Fibroblast of lung (primary cell): Measurements from ENCODE around the gene ACTG1. TPM values are rescaled to one million over a fixed set of nuclear protein-coding genes. Genes with fewer than 3 reads are reported as not detected.

ENCODE experiments used
- DNase-seq, 2 donors: peaks; one replicate each; pipeline versions ENCODE4 v3.0.0 to v3.0.0-alpha.2; 2010; ENCODE audit warnings: low read depth in 2 of 2
- H2AFZ ChIP-seq: 2 replicates; pipeline ENCODE4 v1.5.1; 2012; ENCODE audit warnings: low read length, control low read depth, inconsistent platforms
- H3K27ac ChIP-seq: 2 replicates; pipeline ENCODE4 v1.5.1; 2011; ENCODE audit warnings: low read length, control low read depth; ENCODE audit not compliant: insufficient read depth
- H3K27me3 ChIP-seq: 2 replicates; pipeline ENCODE4 v1.5.1; 2011; ENCODE audit warnings: mild to moderate bottlenecking, low read length; ENCODE audit not compliant: control insufficient read depth, insufficient read depth
- H3K36me3 ChIP-seq: 2 replicates; pipeline ENCODE4 v1.5.1; 2011; ENCODE audit warnings: low read length; ENCODE audit not compliant: control insufficient read depth, insufficient read depth
- H3K4me1 ChIP-seq: 2 replicates; pipeline ENCODE4 v1.5.1; 2011; ENCODE audit warnings: low read length; ENCODE audit not compliant: control insufficient read depth, insufficient read depth; ENCODE audit errors: extremely low read depth
- H3K4me2 ChIP-seq: 2 replicates; pipeline ENCODE4 v1.5.1; 2011; ENCODE audit warnings: low read length, control low read depth; ENCODE audit not compliant: insufficient read depth; ENCODE audit errors: extremely low read depth
- H3K4me3 ChIP-seq, 4 experiments: fragments of 200-600 bp in 1 of 4; sonication (generic) in 1 of 4; replicated peaks in 1 of 4; 2 replicates each; pipeline ENCODE4 v1.5.1; 2011 to 2016; ENCODE audit warnings: low read length in 4 of 4, low read depth in 3 of 4, mild to moderate bottlenecking in 3 of 4, control low read depth in 2 of 4, inconsistent platforms in 1 of 4, mixed read lengths in 1 of 4; ENCODE audit not compliant: insufficient read depth in 1 of 4; ENCODE audit errors: control extremely low read depth in 1 of 4
- H3K79me2 ChIP-seq: 2 replicates; pipeline ENCODE4 v1.5.1; 2012; ENCODE audit warnings: mild to moderate bottlenecking, low read length, inconsistent platforms; ENCODE audit not compliant: control insufficient read depth, insufficient read depth
- H3K9ac ChIP-seq: 2 replicates; pipeline ENCODE4 v1.5.1; 2011; ENCODE audit warnings: mild to moderate bottlenecking, low read length, control low read depth; ENCODE audit not compliant: insufficient read depth
- H3K9me3 ChIP-seq: 2 replicates; pipeline ENCODE4 v1.5.1; 2012; ENCODE audit warnings: low read depth, low read length; ENCODE audit not compliant: control insufficient read depth, insufficient read depth
- H4K20me1 ChIP-seq: 2 replicates; pipeline ENCODE4 v1.5.1; 2011; ENCODE audit warnings: low read length; ENCODE audit not compliant: control insufficient read depth, insufficient read depth; ENCODE audit errors: extremely low read depth
- CTCF ChIP-seq, 2 donors: IDR thresholded peaks in 1 of 2; conservative IDR thresholded peaks in 1 of 2; 1 replicate in 1 of 2; 2 replicates in 1 of 2; pipeline ENCODE4 v1.5.1; 2011 to 2012; ENCODE audit warnings: low read length in 2 of 2, control low read depth in 1 of 2, inconsistent platforms in 1 of 2, low read depth in 1 of 2, mild to moderate bottlenecking in 1 of 2
- EZH2 ChIP-seq: IDR thresholded peaks from 2 replicates; pipeline ENCODE4 v1.5.1; 2012; ENCODE audit warnings: low read length, control low read depth, mild to moderate bottlenecking; ENCODE audit errors: missing control alignments
- polyA plus RNA-seq, 2 donors: library from polyadenylated mRNA; depleted of rRNA in 1 of 2; stranded (reverse) in 1 of 2; unstranded in 1 of 2; fragments of >200 nt; gene quantifications; 2 replicates each; pipeline ENCODE4 v1.2.1, GENCODE V29; 2011 to 2012; ENCODE audit warnings: missing spikeins in 1 of 2
- total RNA-seq: library from RNA; depleted of rRNA; stranded (reverse); fragments of >200 nt; gene quantifications from 2 replicates; pipeline ENCODE4 v1.2.1, GENCODE V29; 2014

The ACTG1 gene
- total and polyA plus RNA-seq, 2 donors (not counting 1 experiment from before 2014, with no cell fraction given) = 5,538 to 8,446 TPM

GRCh38 chr17:81515530-81516041, 3.0 kb upstream of the ACTG1 start:
- H3K4me1 ChIP-seq = peaks cover 18% of the 10 kb centered on the region
- peaks cover 48% of the 10 kb centered on the region for H3K79me2 ChIP-seq
- H3K27ac ChIP-seq = peak overlapping the region; percentile 87
- H3K36me3 ChIP-seq = peaks cover 17% of the 10 kb centered on the region
- no peak overlapping the region for H2AFZ ChIP-seq
- H3K4me3 ChIP-seq = peak overlapping the region; percentile 57 to 82 (median 68)
- H3K9ac ChIP-seq = peak overlapping the region; percentile 80
- H3K27me3 ChIP-seq = no peaks in the 10 kb centered on the region
- H3K4me2 ChIP-seq = peak overlapping the region; percentile 91
- no peak for TF ChIP-seq CTCF (conservative IDR thresholded peaks at IDR 0.05 in 1 of 2, IDR thresholded peaks at IDR 0.05 in 1 of 2; ENCODE audit: low read depth in 1 of 2, low read length in 2 of 2)
- no peak for TF ChIP-seq EZH2
- no peaks in the 10 kb centered on the region for H3K9me3 ChIP-seq
- DNase-seq = no peak
- H4K20me1 ChIP-seq = peaks cover 2% of the 10 kb centered on the region

- TF ChIP-seq EZH2 (no peak), CTCF (conservative IDR thresholded peaks at IDR 0.05 in 1 of 2, IDR thresholded peaks at IDR 0.05 in 1 of 2; ENCODE audit: low read depth in 1 of 2, low read length in 2 of 2) (no peak)
- Histone ChIP-seq H3K27me3 (no peaks in the 10 kb centered on the region), H2AFZ (no peak overlapping the region), H3K9me3 (no peaks in the 10 kb centered on the region), H3K9ac (peak overlapping the region; percentile 80), H3K27ac (peak overlapping the region; percentile 87), H4K20me1 (peaks cover 3% of the 10 kb centered on the region), H3K4me1 (peaks cover 18% of the 10 kb centered on the region), H3K79me2 (peaks cover 55% of the 10 kb centered on the region), H3K4me3 (peak overlapping the region; percentile 57 to 82 (median 68)), H3K36me3 (peaks cover 20% of the 10 kb centered on the region), H3K4me2 (peak overlapping the region; percentile 91)
- peak; percentile 85 to 86 for DNase-seq
Observed at GRCh38 chr17:81514739-81515529, 2.3 kb upstream of the ACTG1 start.

- Histone ChIP-seq H3K4me1 (peaks cover 18% of the 10 kb centered on the region), H3K79me2 (peaks cover 60% of the 10 kb centered on the region), H3K4me3 (peak overlapping the region; percentile 40 to 82 (median 54)), H3K9me3 (no peaks in the 10 kb centered on the region), H4K20me1 (peaks cover 3% of the 10 kb centered on the region), H3K4me2 (peak overlapping the region; percentile 53), H3K27me3 (no peaks in the 10 kb centered on the region), H3K9ac (peak overlapping the region; percentile 70), H3K36me3 (peaks cover 23% of the 10 kb centered on the region), H3K27ac (peak overlapping the region; percentile 91), H2AFZ (no peak overlapping the region)
- no peak for TF ChIP-seq CTCF (conservative IDR thresholded peaks at IDR 0.05 in 1 of 2, IDR thresholded peaks at IDR 0.05 in 1 of 2; ENCODE audit: low read depth in 1 of 2, low read length in 2 of 2)
- TF ChIP-seq EZH2 = no peak
- no peak for DNase-seq
Observed at GRCh38 chr17:81514489-81514738, 1.8 kb upstream of the ACTG1 start.
